DOHH2 (cell line): ENCODE data around the gene DCHS2.

ENCODE experiments used
- H3F3A ChIP-seq: fragments of 200-600 bp; sonication (generic), shearing (Covaris generic); 2 replicates; pipeline ENCODE4 v1.6.0; 2016; ENCODE audit warnings: antibody characterized with exemption, mild to moderate bottlenecking; ENCODE audit not compliant: control insufficient read depth, insufficient read depth
- H3K27ac ChIP-seq: fragments of 200-600 bp; sonication (generic); 2 replicates; pipeline ENCODE4 v1.5.1; 2014; ENCODE audit warnings: low read depth, mild to moderate bottlenecking, low read length, moderate library complexity
- H3K27me3 ChIP-seq: fragments of 200-600 bp; sonication (generic); 2 replicates; pipeline ENCODE4 v1.6.1; 2014; ENCODE audit warnings: mild to moderate bottlenecking, low read length, mixed read lengths; ENCODE audit not compliant: control insufficient read depth
- H3K36me3 ChIP-seq: fragments of 200-600 bp; sonication (generic); 2 replicates; pipeline ENCODE4 v1.6.1; 2014; ENCODE audit warnings: mild to moderate bottlenecking, low read length, moderate library complexity, mixed read lengths; ENCODE audit not compliant: control insufficient read depth
- H3K4me1 ChIP-seq: fragments of 200-600 bp; sonication (generic); 2 replicates; pipeline ENCODE4 v1.6.1; 2014; ENCODE audit warnings: mild to moderate bottlenecking, low read length, mixed read lengths; ENCODE audit not compliant: control insufficient read depth
- H3K4me2 ChIP-seq: fragments of 200-600 bp; sonication (generic); 2 replicates; pipeline ENCODE4 v1.6.0; 2014; ENCODE audit warnings: mild to moderate bottlenecking, low read length, moderate library complexity
- H3K4me3 ChIP-seq: fragments of 200-600 bp; sonication (generic); 2 replicates; pipeline ENCODE4 v1.5.1; 2014; ENCODE audit warnings: mild to moderate bottlenecking, low read length, mixed read lengths
- H3K79me2 ChIP-seq: fragments of 200-600 bp; sonication (generic); 2 replicates; pipeline ENCODE4 v1.6.1; 2014; ENCODE audit warnings: mild to moderate bottlenecking, low read length, mixed read lengths; ENCODE audit not compliant: control insufficient read depth
- H3K9me2 ChIP-seq: fragments of 200-600 bp; sonication (generic); replicated peaks from 2 replicates; pipeline ENCODE4 v1.6.1; 2014; ENCODE audit warnings: mild to moderate bottlenecking, low read length, mixed read lengths; ENCODE audit not compliant: control insufficient read depth
- H3K9me3 ChIP-seq: fragments of 200-600 bp; sonication (generic); 2 replicates; pipeline ENCODE4 v1.6.1; 2014; ENCODE audit warnings: antibody characterized with exemption, low read length, mixed read lengths; ENCODE audit not compliant: control insufficient read depth, insufficient read depth
- H4K20me1 ChIP-seq: fragments of 200-600 bp; sonication (generic); 2 replicates; pipeline ENCODE4 v1.6.0; 2014; ENCODE audit warnings: low read depth, mild to moderate bottlenecking, antibody characterized with exemption, low read length, moderate library complexity; ENCODE audit not compliant: control insufficient read depth, insufficient read depth
- EZH2phosphoT487 ChIP-seq: fragments of 200-600 bp; sonication (generic); IDR thresholded peaks from 2 replicates; pipeline ENCODE4 v1.6.1; 2017; ENCODE audit warnings: borderline replicate concordance, mild to moderate bottlenecking, antibody characterized with exemption, low read length, moderate library complexity, mixed read lengths
- TF ChIP-seq, protein P1 (sequence below): fragments of 200-600 bp; sonication (generic); IDR thresholded peaks from one replicate; pipeline ENCODE4 v1.5.1; 2014; ENCODE audit warnings: antibody characterized with exemption, mild to moderate bottlenecking, low read depth, low read length; ENCODE audit not compliant: poor library complexity, severe bottlenecking

DCHS2 gene

DNA sequence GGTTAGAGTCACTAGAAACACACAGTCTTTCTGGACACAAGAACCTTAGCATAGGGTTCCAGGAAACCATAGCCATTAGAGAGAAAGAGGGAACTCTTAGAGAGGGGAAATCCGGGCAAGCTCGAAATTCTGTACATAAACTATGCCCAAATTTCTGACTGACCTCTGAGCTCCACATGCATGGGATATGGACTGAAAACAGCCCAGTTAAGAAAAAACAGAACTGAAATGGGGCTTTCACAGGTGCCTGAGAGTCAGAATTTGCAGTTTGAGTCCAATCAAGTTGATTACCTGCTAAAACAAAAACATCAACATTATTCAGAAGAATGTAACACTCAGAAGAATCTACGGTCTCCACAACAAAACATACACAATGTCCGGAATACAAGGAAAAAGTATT is 13.1 kb downstream of the DCHS2 start:
- no peaks in the 10 kb centered on the region for H3F3A ChIP-seq
- no peaks in the 10 kb centered on the region for H3K79me2 ChIP-seq
- no peaks in the 10 kb centered on the region for H3K36me3 ChIP-seq
- H3K27me3 ChIP-seq, result no peaks in the 10 kb centered on the region
- H3K4me2 ChIP-seq, result no peak overlapping the region
- H3K27ac ChIP-seq, result no peak overlapping the region
- H3K4me1 ChIP-seq, result no peaks in the 10 kb centered on the region
- no peaks in the 10 kb centered on the region for H3K9me2 ChIP-seq
- no peaks in the 10 kb centered on the region for H4K20me1 ChIP-seq
- TF ChIP-seq, protein P1, sequence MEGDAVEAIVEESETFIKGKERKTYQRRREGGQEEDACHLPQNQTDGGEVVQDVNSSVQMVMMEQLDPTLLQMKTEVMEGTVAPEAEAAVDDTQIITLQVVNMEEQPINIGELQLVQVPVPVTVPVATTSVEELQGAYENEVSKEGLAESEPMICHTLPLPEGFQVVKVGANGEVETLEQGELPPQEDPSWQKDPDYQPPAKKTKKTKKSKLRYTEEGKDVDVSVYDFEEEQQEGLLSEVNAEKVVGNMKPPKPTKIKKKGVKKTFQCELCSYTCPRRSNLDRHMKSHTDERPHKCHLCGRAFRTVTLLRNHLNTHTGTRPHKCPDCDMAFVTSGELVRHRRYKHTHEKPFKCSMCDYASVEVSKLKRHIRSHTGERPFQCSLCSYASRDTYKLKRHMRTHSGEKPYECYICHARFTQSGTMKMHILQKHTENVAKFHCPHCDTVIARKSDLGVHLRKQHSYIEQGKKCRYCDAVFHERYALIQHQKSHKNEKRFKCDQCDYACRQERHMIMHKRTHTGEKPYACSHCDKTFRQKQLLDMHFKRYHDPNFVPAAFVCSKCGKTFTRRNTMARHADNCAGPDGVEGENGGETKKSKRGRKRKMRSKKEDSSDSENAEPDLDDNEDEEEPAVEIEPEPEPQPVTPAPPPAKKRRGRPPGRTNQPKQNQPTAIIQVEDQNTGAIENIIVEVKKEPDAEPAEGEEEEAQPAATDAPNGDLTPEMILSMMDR, result no peak
- TF ChIP-seq EZH2phosphoT487, result no peak
- no peaks in the 10 kb centered on the region for H3K9me3 ChIP-seq
- no peak overlapping the region for H3K4me3 ChIP-seq

DNA sequence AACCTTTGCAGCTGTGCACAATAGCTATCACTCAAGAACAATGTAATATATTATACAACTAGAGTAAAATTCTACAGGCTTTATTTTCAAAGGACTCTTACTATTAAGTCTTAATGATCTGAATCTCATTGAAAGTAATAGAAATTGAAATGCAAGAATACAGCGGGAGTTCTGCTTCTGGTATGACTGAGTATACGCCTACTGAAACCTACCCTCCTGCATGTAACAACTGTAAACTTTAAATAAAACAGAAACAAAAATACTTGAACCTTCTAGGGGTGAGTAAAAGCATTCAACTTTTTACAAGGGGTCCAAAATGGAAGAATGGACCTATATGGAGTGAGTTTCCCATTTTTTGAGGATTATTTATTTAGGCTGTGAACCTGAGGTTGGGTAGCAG is 13.5 kb downstream of the DCHS2 start:
- Histone ChIP-seq H3K27me3 (no peaks in the 10 kb centered on the region), H3K9me2 (no peaks in the 10 kb centered on the region), H3K36me3 (no peaks in the 10 kb centered on the region), H3K27ac (no peak overlapping the region), H3K4me3 (no peak overlapping the region), H3K79me2 (no peaks in the 10 kb centered on the region), H3K4me2 (no peak overlapping the region), H3K9me3 (no peaks in the 10 kb centered on the region), H3K4me1 (no peaks in the 10 kb centered on the region), H4K20me1 (no peaks in the 10 kb centered on the region), H3F3A (no peaks in the 10 kb centered on the region)
- TF ChIP-seq, protein P1, result no peak

DNA sequence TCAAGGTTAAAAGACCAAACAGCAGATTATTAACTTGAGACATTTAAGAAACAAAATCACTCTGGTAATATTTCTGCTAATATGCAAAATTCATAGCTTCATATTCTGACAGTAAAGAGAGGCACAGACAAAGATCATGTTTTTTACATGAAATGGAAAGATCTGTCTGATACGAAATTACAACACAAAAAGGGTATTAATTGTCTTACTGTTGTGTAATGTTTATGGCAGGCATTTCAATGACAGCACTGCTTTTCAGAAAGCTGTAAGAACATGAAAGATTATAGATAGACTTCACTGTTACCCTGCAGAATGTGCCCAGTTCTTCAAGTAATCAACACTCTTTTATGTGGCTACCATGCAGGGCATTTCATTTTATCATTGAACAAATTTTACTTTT is 15.4 kb downstream of the DCHS2 start:
- Histone ChIP-seq H3K27me3 (no peaks in the 10 kb centered on the region), H3K79me2 (no peaks in the 10 kb centered on the region), H3F3A (no peaks in the 10 kb centered on the region), H3K36me3 (no peaks in the 10 kb centered on the region), H3K9me3 (no peaks in the 10 kb centered on the region), H3K27ac (no peak overlapping the region), H4K20me1 (no peaks in the 10 kb centered on the region), H3K9me2 (no peaks in the 10 kb centered on the region), H3K4me3 (no peak overlapping the region), H3K4me2 (no peak overlapping the region), H3K4me1 (no peaks in the 10 kb centered on the region)
- TF ChIP-seq, protein P1, result no peak
- TF ChIP-seq EZH2phosphoT487, result no peak

DNA sequence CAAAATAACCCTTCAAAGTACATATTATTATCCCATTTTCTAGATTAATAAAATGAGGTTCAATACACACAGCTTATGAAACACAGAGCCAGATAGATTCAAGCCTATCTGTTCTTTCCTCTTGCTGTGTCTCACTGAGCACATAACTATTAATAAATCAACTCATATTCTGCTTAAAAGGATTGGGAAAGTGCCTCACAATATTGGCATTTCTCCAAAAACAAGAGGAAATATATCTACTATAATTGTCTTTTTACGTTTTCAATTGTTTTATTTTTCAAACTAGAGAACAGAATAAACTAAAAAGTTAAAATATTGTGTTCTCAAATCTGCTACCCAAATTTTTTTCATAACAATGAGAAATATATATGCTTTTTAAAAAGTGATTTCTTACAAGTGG is 15.8 kb downstream of the DCHS2 start:
- Histone ChIP-seq H3F3A (no peaks in the 10 kb centered on the region), H3K36me3 (no peaks in the 10 kb centered on the region), H3K4me1 (no peaks in the 10 kb centered on the region), H3K27ac (no peak overlapping the region), H4K20me1 (no peaks in the 10 kb centered on the region), H3K79me2 (no peaks in the 10 kb centered on the region), H3K4me3 (no peak overlapping the region), H3K27me3 (no peaks in the 10 kb centered on the region), H3K9me2 (no peaks in the 10 kb centered on the region), H3K4me2 (no peak overlapping the region), H3K9me3 (no peaks in the 10 kb centered on the region)
- TF ChIP-seq, protein P1, result no peak
- TF ChIP-seq EZH2phosphoT487, result no peak
